Ecto neural progenitor cell (in vitro differentiated cells): ENCODE data around the gene NDEL1.
A peak's percentile ranks its signal among the peaks of the same experiment; 100 is the strongest.

ENCODE experiments used
- DNase-seq: peaks from one replicate; pipeline ENCODE4 v3.0.0-alpha.2; 2018; ENCODE audit warnings: low spot score

Gene NDEL1

GRCh38 chr17:8413938-8414337 lies 21.7 kb upstream of the NDEL1 start:
- DNase-seq = no peak

GRCh38 chr17:8417806-8418205 lies 17.9 kb upstream of the NDEL1 start:
- DNase-seq = no peak

- DNase-seq = no peak
Observed at GRCh38 chr17:8418471-8418870, 17.2 kb upstream of the NDEL1 start.

- no peak for DNase-seq
Observed at GRCh38 chr17:8419305-8419704, 16.4 kb upstream of the NDEL1 start.

GRCh38 chr17:8420041-8420934 lies 15.4 kb upstream of the NDEL1 start:
- no peak for DNase-seq

- DNase-seq = no peak
Observed at GRCh38 chr17:8421571-8421970, 14.1 kb upstream of the NDEL1 start.

- no peak for DNase-seq
Observed at GRCh38 chr17:8426094-8426720, 9.5 kb upstream of the NDEL1 start.

GRCh38 chr17:8426802-8427201 lies 8.9 kb upstream of the NDEL1 start:
- DNase-seq = no peak

- peak; percentile 44 for DNase-seq
Observed at GRCh38 chr17:8430966-8431365, 4.7 kb upstream of the NDEL1 start.

GRCh38 chr17:8436169-8436843 lies 622 bp downstream of the NDEL1 start:
- peak; percentile 87 for DNase-seq

GRCh38 chr17:8436844-8437171 lies 1.1 kb downstream of the NDEL1 start:
- peak; percentile 16 for DNase-seq

- peak; percentile 24 for DNase-seq
Observed at GRCh38 chr17:8438441-8438840, 2.8 kb downstream of the NDEL1 start.

GRCh38 chr17:8439681-8440080 lies 4.0 kb downstream of the NDEL1 start:
- peak; percentile 8 for DNase-seq

GRCh38 chr17:8441690-8442089 lies 6.0 kb downstream of the NDEL1 start:
- DNase-seq = peak; percentile 1

- DNase-seq = peak; percentile 15
Observed at GRCh38 chr17:8442310-8442709, 6.6 kb downstream of the NDEL1 start.

GRCh38 chr17:8443756-8444155 lies 8.1 kb downstream of the NDEL1 start:
- DNase-seq = peak; percentile 44

GRCh38 chr17:8444494-8444893 lies 8.8 kb downstream of the NDEL1 start:
- peak; percentile 1 for DNase-seq

GRCh38 chr17:8445536-8445935 lies 9.9 kb downstream of the NDEL1 start:
- no peak for DNase-seq

- peak; percentile 72 for DNase-seq
Observed at GRCh38 chr17:8447799-8448198, 12.1 kb downstream of the NDEL1 start.

GRCh38 chr17:8448310-8448709 lies 12.6 kb downstream of the NDEL1 start:
- DNase-seq = peak; percentile 8

- DNase-seq = peak; percentile 21
Observed at GRCh38 chr17:8451933-8452614, 16.4 kb downstream of the NDEL1 start.

GRCh38 chr17:8453326-8453725 lies 17.6 kb downstream of the NDEL1 start:
- DNase-seq = no peak
